ENCODE results near the gene TXNIP.

TXNIP gene

DNA sequence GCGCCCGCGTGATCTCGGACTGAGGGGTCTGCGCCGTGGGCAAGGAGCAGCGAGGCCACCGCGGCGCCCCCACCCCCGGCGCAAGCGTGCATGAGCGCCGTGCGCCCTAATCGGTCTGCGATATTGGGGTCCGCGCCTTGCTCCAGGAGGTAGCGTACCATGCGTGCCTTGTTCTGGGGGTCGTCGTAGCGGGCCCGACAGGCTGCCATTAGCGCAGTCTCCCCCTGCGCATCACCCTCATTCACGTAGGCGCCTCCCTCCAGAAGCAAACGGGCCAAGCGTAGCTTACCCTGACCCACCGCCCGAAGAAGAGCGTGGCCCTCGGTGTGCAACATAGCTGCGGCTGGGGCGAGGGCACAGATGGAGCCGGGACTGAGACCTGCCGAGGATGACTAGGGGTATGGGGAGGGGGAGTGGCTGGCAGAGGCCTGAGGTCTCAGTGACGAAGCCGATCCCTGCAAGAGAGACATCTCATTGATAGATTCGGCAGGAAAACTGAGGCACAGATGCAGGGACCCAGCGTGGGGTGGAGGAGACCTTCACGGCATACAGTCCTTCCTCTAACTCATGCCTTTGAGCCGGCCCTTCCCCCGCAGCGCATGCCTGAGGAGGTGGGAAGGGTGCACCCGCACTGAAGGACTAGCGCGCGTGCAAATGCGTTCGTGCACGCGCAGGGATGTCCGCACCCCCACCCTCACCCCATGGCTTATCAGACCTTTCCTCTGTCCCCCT, 34.8 kb downstream of the TXNIP start:
- DNase-seq, result peak in 1 of 2 experiments; percentile 7

DNA sequence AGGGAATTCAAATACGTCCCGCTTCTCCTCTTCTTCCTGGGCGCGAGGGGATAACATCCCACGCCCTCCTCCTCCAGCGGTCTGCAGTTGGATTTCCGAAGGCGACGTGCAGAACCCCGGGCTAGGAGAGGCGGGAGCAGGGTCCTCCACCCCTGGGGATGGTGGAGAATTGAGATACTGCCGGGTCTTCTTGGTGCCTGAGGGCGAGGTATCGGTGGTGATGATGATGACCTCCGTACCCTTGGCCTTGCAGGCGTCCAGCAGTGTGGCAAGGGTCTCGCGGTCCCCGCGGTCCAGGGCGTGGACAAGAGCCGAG, 35.3 kb downstream of the TXNIP start:
- no peak for DNase-seq

DNA sequence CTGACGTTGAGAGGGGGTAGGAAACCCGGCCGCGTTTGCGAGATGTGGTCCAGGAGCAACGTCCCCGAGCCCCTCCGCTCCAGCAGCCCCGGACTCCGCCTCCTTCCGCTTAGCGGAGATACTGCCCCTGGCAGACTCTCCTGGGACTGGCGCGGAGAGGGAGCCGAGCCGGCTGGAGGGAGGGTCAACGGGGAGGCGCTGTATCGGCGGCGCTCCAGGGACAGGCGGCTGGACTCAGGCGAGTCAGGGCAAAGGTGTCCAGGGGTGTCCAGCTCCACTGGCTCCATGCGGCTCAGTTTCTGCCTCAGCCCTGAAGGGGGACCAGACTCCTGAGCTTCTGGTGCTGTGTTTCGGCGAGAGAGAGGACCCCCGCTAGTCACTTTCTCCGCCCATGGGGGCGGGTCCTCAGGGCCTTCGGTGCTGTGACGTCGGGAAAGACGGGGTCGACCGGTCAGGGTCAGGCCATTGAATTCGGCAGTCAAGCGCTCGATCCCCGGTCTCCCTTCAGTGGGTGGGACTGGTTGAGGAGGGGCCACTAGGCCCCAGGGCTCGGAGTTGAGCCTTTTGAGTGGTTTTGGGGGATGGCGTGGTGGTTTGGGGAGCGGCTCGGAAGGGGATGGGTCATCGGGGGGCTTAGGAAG, 35.8 kb downstream of the TXNIP start:
- peak; percentile 43 to 69 for DNase-seq

DNA sequence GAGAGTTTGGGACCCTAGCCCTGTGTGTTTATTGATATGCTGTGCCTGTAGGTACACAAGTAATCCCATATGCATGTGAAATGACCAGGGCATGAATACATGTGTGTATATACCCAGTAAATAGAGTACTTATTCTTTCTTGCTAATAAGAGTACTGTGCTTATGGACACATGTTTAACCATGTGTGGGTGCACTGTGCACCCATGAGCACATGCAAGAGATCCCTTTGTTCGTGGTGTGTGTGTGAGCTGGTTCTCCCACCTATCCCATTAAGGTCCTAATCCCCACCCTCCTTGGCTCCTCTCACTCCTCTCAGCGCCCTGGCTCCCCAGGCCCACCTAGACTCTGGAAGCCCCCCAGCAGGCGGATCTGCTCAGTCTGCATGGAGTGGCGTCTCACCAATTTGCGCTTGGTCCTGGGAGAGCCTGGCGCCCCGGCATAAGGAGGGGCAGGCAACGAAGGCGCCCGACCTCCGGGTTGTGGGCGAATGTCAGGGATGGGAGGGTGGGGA, 36.4 kb downstream of the TXNIP start:
- no peak for DNase-seq

DNA sequence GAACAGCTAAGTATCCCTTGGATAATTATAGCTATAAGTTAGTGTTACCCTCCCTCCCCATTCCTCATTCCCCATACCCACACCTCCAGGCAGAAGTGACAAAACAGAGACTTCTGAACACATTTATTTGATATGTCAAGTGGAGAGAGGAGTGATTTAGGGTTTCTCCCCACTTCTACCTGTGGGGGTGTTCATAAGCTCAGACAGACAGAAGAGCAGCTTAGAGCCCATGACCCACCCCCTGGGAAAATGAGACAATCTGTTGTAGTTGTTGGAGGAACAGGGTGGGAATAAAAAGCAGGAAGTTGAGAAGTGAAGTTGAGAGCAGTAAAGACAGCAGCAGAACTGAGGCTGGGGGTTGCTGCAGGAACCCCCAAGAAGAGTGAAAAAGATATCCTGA, 37.0 kb downstream of the TXNIP start:
- DNase-seq, result no peak

DNA sequence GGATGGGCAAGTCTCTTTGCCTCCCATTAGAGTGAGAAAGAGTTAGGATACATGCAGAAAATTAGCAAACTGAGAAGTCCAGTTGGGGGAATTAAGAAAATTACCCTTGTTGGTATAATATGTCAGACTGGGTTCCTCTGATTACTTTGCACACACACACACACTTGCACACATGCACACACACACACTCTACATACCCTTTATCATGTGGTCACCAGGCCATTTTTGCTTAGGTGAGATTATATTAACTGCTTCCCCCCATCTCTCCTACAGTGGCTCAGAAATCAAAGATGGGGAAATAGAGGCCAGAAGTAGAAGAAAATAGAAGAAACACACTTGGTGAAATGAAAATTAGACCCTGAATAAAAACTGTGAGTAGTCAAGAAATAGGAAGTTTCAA, 37.6 kb downstream of the TXNIP start:
- DNase-seq, result no peak

DNA sequence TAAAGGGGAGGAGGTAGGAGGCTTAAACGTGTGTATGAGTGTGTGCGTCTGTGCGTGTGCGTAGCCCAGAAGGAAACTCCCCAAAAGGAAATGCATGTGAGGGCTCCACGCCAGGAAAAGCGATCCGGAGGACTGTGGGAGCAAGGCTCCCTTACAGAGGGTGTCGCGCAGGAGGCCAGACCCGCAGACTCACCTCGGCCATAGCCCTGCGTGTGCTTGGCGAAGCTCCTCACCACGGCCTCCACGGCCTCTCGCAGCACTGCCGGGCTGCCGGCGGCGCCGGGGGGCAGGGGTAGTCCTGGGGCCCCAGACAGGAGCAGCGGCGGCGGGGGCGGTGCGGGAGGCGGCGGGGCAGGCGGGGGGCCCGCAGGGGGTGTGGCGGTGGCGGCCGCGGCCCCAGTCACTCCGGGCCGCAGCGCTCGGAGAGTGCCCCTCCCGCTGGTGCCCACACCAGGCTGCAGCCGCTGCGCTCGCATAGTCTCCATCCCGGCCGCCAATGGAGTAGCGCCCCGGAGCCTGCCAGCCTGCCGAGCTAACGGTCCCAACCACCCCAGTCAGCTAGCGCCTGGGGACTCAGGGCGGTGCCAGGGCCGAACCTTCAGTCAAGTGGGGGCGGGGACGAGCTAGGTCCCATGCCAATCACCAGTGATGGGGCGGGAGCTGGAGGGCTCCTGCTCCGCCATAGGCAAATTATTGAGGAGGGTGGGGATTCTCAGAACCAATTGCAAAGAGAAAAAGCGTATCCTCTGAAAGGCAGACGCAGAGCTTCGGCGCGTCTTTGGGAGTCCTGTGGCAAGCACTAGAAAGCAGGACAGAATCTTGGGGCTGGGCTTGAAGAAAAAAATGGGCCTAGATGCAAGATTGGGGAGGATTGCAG, 38.7 kb downstream of the TXNIP start, which contains the start of gene LIX1L:
Gene LIX1L, minus strand, starts transcription at position 575 of the 877 bp plus-strand sequence. Its CDS starts 90 bp downstream, at position 485.
- DNase-seq, result peak; percentile 71 to 93

DNA sequence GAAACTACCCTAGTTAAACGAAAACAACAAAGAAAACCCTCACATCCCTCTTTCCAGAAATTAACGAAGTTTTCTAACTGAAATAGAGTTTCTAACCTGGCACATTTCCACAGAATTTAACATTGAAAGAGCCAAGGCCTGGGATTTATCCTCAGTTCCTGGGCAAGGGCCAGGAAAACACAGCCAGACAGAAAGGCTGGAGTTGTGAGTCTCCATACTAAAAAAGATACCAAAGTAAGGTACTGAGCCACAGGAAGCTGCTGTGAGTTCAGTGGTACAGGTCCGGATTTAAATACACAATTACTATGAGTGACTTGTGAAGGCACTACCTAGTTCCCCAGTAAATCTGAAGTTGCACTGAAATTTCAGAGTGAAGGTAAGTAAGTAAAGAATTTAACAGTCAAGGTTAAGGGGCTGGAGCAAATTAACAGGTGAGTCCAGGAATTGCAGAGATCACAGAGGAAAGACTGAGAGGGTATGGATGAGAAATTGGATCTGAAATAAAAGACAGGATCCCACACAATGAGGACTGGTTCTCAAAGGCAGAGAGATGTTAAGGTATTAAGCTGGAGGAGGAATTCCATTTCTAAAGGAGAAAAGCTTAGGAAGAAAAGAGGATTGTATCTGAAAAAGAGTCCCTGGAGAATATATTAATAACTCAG, 39.5 kb downstream of the TXNIP start:
- DNase-seq, result no peak

DNA sequence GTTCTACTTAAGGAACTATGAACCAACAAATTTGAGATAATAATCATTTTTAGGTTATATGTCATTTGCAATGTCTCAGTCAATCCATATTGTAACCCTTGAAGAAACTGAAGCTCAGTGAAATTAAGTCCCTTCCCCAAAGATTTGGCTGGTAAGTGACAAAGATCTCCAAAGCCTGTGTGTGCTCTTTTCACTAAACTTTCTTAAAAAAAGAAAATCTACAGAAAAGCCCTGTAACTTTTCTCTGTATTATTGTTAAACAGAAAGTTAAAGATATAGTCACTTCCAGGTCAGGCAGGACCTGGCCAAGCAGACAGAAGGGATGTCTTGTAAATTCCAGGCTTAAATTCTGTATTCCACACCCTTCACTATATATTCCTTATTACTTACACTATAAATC, 40.0 kb downstream of the TXNIP start:
- no peak for DNase-seq

DNA sequence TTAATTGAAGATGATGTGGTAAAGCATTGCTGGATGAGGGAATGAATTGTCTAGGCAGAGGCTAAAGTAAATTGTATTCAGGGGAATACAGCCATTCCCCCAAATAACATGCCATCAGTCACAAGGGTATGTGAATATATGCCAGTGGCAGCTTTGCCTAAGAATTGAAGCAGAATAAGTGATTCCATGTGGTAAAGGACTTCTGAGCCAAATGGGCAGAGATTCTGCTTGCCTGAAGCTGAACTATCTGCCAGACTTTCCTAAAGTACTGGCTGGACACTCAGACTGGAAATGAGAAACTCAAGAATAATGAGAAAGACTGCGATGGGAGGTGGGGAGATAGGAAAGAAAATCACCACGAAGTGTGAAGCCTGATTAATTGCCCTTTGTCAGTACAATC, 40.9 kb downstream of the TXNIP start:
- DNase-seq, result no peak

DNA sequence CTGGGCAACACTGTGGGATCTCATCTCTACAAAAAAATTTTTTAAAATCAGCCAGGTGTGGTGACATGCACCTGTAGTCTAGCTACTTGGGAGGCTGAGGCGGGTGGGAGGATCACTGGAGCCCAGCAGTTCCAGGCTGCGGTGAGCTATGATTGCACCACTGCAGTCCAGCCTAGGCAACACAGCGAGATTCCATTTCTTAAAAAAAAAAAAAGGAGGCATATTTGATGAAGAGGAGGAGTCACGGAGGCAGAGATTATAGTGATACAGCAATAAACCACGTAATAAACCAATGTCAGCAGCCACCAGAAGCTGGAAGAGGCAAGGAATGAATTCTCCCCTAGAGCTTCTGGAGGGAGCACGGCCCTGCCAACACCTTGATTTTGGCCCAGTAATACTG, 42.5 kb downstream of the TXNIP start:
- no peak for DNase-seq

DNA sequence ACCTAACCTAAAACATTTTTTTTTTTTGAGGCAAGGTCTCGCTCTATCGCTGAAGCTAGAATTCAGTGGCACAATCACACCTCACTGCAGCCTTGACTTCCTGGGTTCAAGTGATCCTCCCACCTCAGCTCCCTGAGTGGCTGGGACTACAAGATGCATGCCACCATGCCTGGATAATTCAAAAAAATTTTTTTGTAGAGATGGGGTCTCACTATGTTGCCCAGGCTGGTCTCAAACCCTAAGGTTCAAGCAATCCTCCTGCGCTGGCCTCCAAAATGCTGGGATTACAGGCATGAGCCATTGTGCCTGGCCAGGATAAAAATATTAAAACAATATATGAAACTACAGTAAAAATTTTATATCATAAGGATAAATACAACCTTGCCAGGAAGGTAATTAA, 43.5 kb downstream of the TXNIP start:
- no peak for DNase-seq

DNA sequence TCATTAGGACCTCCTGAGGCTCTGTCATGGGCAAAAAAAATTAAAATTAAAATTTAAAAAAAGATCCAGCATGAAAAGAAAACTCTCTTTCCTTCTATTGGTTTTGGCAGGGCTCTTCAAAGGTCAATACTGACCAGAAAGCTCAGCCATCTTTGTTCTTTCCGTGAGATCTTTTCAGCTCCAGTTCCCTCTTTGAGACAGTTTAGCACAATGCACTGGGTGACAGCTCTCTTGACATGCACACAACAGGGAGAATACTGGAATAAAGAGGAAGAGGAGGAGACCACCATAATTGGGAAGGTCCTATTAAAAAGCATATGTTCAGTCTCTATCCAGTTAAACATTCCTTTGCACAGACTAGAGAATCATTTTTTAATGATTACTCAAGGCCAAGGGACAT, 44.9 kb downstream of the TXNIP start:
- no peak for DNase-seq

DNA sequence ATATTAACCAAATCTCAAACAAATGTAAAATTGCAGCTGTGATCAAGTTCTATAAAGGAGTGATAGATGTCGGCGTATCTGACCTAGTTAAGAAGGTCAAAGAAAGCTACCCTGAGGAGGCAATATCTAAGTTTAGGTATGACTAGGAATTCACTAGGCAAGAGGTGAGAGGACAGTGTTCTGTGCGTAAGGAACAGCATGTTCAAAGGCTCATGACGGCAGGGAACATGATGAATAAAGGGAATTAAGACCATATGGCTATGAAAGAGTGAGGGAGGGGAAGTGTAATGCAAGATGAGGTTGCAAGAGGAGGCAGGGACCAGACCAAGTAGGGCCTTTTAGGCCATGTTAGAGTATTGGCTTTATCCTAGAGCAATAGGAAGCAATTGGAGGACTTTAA, 47.2 kb downstream of the TXNIP start:
- no peak for DNase-seq

DNA sequence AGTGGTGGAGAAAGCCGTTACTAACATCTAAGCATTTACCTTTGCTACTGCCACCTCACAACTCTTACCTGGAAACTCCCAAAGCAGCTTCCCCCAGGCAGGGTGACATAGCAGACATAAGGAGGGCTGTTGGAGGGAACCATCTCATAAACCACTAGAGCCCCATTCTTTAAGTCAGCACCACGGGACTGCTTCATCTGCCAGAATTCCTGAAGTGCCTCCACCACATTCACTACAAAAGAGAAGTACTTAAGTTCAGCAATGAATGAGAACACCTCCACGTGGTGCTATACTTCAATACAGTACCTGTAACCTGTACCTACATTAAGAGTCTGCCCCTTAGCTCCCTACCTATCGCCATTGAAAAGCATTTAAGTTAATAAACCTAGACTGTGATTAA, 48.8 kb downstream of the TXNIP start:
- DNase-seq, result no peak

DNA sequence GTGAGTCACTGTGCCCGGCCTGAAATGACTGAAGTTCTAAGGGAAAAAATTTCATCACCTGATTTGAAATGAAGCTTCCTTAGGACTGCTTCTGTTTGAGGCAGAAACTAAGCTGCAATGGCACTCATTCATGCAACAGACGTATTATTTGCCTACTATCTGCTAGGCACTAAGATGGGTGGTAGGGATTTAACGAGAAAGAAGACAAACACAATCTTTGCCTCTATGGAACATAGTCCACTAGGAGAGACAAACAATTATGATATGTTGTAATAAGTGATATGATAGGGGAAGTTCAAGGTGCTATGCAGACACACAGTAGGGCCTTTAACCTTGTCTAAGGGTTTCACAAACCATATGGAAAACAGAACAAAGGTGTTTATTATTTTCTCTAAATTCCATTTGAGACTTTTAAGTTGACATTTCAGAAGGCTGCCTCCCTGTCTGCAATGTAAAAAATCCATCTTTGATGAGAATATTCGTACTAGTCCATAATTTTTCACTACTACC, 49.8 kb downstream of the TXNIP start:
- no peak for DNase-seq

DNA sequence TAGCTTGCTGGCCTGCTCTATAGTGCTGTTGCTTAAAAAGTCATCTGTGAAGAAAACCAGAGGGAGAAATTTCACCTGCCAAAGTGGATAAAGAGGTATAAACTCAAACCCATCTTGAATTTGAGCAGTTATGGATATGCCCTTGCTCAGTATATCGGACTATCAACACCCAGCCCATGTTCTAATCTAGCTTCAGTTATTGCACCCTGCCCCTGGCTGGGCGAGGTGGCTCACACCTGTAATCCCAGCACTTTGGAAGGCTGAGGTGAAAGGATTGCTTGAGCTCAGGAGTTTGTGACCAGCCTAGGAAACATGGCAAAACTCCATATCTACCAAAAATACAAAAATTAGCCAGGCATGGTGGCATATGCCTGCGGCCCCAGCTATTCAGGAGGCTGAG, 51.8 kb downstream of the TXNIP start:
- no peak for DNase-seq

DNA sequence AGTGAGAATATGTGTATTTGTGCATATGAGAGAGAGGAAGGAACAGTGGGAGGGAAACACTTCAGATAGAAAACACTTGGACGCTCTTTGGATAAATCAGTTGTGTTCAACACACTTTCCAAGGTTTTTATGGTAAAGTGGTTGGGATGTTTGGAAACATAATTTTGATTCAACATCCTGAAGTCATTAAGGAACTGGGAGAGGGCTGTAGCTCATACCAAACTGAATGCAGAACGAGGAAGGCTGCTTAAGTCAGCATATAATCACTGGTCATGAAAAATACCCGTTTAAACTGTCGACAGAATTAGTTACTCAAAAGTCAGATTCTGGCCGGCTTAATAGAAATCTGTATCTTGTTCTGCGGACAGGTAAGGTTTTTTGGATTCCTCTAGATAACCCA, 53.5 kb downstream of the TXNIP start:
- no peak for DNase-seq
